ENCODE results near the gene FGD2.

The FGD2 gene

GRCh38 chr6:37005061-37005810, at the start of gene FGD2:
TSS of gene FGD2 (plus strand) at chr6:37005655. CDS start at chr6:37005818, 163 bp downstream.
- in situ Hi-C loops (cut with MboI; ENCODE audit: low sequenced_read_pairs) = loop anchor here (10.0 kb wide), 1 partner anchor 230 kb away; no protein-coding TSS in a partner anchor

GRCh38 chr6:36955671-36956445, 49.6 kb upstream of the FGD2 start:
- in situ Hi-C loops (cut with MboI; ENCODE audit: low sequenced_read_pairs) = no loop called here

GRCh38 chr6:36956446-36956820, 49.0 kb upstream of the FGD2 start:
- in situ Hi-C loops (cut with MboI; ENCODE audit: low sequenced_read_pairs) = no loop called here

- in situ Hi-C loops (cut with MboI; ENCODE audit: low sequenced_read_pairs) = no loop called here
These were observed 47.6 kb upstream of the FGD2 start for GRCh38 chr6:36957773-36958271.

GRCh38 chr6:36958775-36959554, 46.5 kb upstream of the FGD2 start:
- in situ Hi-C loops (cut with MboI; ENCODE audit: low sequenced_read_pairs) = no loop called here

- in situ Hi-C loops (cut with MboI; ENCODE audit: low sequenced_read_pairs) = no loop called here
These were observed 45.8 kb upstream of the FGD2 start for GRCh38 chr6:36959555-36960250.

- in situ Hi-C loops (cut with MboI; ENCODE audit: low sequenced_read_pairs) = no loop called here
These were observed 43.7 kb upstream of the FGD2 start for GRCh38 chr6:36961441-36962435.

- in situ Hi-C loops (cut with MboI; ENCODE audit: low sequenced_read_pairs) = no loop called here
These were observed 42.6 kb upstream of the FGD2 start for GRCh38 chr6:36962874-36963273.

- in situ Hi-C loops (cut with MboI; ENCODE audit: low sequenced_read_pairs) = no loop called here
These were observed 41.8 kb upstream of the FGD2 start for GRCh38 chr6:36963451-36964290.

- in situ Hi-C loops (cut with MboI; ENCODE audit: low sequenced_read_pairs) = no loop called here
These were observed 41.1 kb upstream of the FGD2 start for GRCh38 chr6:36964349-36964748.

- in situ Hi-C loops (cut with MboI; ENCODE audit: low sequenced_read_pairs) = no loop called here
These were observed 40.5 kb upstream of the FGD2 start for GRCh38 chr6:36964908-36965307.

GRCh38 chr6:36967301-36967700, 38.2 kb upstream of the FGD2 start:
- in situ Hi-C loops (cut with MboI; ENCODE audit: low sequenced_read_pairs) = no loop called here

GRCh38 chr6:36967757-36968156, 37.7 kb upstream of the FGD2 start:
- in situ Hi-C loops (cut with MboI; ENCODE audit: low sequenced_read_pairs) = no loop called here

- in situ Hi-C loops (cut with MboI; ENCODE audit: low sequenced_read_pairs) = no loop called here
These were observed 37.0 kb upstream of the FGD2 start for GRCh38 chr6:36968266-36968977.

GRCh38 chr6:36969240-36969691, 36.2 kb upstream of the FGD2 start:
- in situ Hi-C loops (cut with MboI; ENCODE audit: low sequenced_read_pairs) = no loop called here

GRCh38 chr6:36969988-36970891, 35.2 kb upstream of the FGD2 start:
- in situ Hi-C loops (cut with MboI; ENCODE audit: low sequenced_read_pairs) = no loop called here
